DND-41 (cell line): ENCODE results near the gene UBFD1.

ENCODE experiments used
- ATAC-seq: fragments of 200-7000 bp; cut with Tn5 transposase; 3 replicates; pipeline ENCODE4 v1.9.1; 2021; ENCODE audit warnings: low read depth; ENCODE audit not compliant: insufficient read depth
- DNase-seq: peaks from one replicate; pipeline ENCODE4 v3.0.0-alpha.2; 2020
- H2AFZ ChIP-seq: 2 replicates; pipeline ENCODE4 v1.6.0; 2012; ENCODE audit warnings: low read depth, low read length
- H3K27ac ChIP-seq: 2 replicates; pipeline ENCODE4 v1.5.1; 2012; ENCODE audit warnings: low read length, inconsistent platforms
- H3K27me3 ChIP-seq: fragments of 200-600 bp; sonication (generic); 2 replicates; pipeline ENCODE4 v1.6.0; 2012; ENCODE audit warnings: low read length, mild to moderate bottlenecking, inconsistent platforms; ENCODE audit not compliant: insufficient read depth, poor library complexity
- H3K36me3 ChIP-seq: 2 replicates; pipeline ENCODE4 v1.5.1; 2012; ENCODE audit warnings: low read length, inconsistent platforms; ENCODE audit not compliant: insufficient read depth
- H3K4me1 ChIP-seq: 2 replicates; pipeline ENCODE4 v1.5.1; 2012; ENCODE audit warnings: mild to moderate bottlenecking, low read length; ENCODE audit not compliant: insufficient read depth
- H3K4me2 ChIP-seq: 2 replicates; pipeline ENCODE4 v1.6.0; 2012; ENCODE audit warnings: mild to moderate bottlenecking, moderate library complexity, low read length, inconsistent platforms; ENCODE audit not compliant: insufficient read depth
- H3K4me3 ChIP-seq, 2 experiments: fragments of 200-600 bp in 1 of 2; shearing (Covaris generic) in 1 of 2; 2 replicates each; pipeline ENCODE4 v1.5.1; 2012 to 2016; ENCODE audit warnings: inconsistent platforms in 2 of 2, low read length in 2 of 2, mild to moderate bottlenecking in 2 of 2, low read depth in 1 of 2, moderate library complexity in 1 of 2
- H3K79me2 ChIP-seq: 2 replicates; pipeline ENCODE4 v1.6.0; 2012; ENCODE audit warnings: low read length, inconsistent platforms; ENCODE audit not compliant: insufficient read depth
- H3K9ac ChIP-seq: 2 replicates; pipeline ENCODE4 v1.6.0; 2012; ENCODE audit warnings: low read depth, mild to moderate bottlenecking, inconsistent platforms, low read length, moderate library complexity
- H3K9me3 ChIP-seq: 2 replicates; pipeline ENCODE4 v1.5.1; 2012; ENCODE audit warnings: low read length, moderate library complexity, mild to moderate bottlenecking, inconsistent platforms; ENCODE audit not compliant: insufficient read depth, severe bottlenecking
- H4K20me1 ChIP-seq: 2 replicates; pipeline ENCODE4 v1.6.0; 2012; ENCODE audit warnings: low read length; ENCODE audit not compliant: insufficient read depth
- EZH2 ChIP-seq: IDR thresholded peaks from 3 replicates; pipeline ENCODE4 v1.6.1; 2012; ENCODE audit warnings: borderline replicate concordance, low read depth, mild to moderate bottlenecking, moderate library complexity, low read length, inconsistent platforms; ENCODE audit not compliant: severe bottlenecking
- TF ChIP-seq, protein P1 (sequence below): IDR thresholded peaks from 2 replicates; pipeline ENCODE4 v1.5.1; 2012; ENCODE audit warnings: borderline replicate concordance, low read length, moderate library complexity, mild to moderate bottlenecking; ENCODE audit not compliant: poor library complexity, severe bottlenecking; ENCODE audit errors: extremely low read depth

UBFD1 gene

GRCh38 chr16:23534868-23535860 lies 22.4 kb upstream of the UBFD1 start:
- no peak for DNase-seq
- no peak for ATAC-seq
- Histone ChIP-seq H3K9ac (no peak overlapping the region), H4K20me1 (no peaks in the 10 kb centered on the region), H3K36me3 (peaks cover 64% of the 10 kb centered on the region), H3K4me2 (no peak overlapping the region), H3K9me3 (no peaks in the 10 kb centered on the region), H3K27me3 (no peaks in the 10 kb centered on the region), H2AFZ (no peak overlapping the region), H3K4me3 (no peak overlapping the region), H3K4me1 (no peaks in the 10 kb centered on the region), H3K79me2 (no peaks in the 10 kb centered on the region), H3K27ac (no peak overlapping the region)
- no peak for TF ChIP-seq EZH2
- TF ChIP-seq, protein P1, sequence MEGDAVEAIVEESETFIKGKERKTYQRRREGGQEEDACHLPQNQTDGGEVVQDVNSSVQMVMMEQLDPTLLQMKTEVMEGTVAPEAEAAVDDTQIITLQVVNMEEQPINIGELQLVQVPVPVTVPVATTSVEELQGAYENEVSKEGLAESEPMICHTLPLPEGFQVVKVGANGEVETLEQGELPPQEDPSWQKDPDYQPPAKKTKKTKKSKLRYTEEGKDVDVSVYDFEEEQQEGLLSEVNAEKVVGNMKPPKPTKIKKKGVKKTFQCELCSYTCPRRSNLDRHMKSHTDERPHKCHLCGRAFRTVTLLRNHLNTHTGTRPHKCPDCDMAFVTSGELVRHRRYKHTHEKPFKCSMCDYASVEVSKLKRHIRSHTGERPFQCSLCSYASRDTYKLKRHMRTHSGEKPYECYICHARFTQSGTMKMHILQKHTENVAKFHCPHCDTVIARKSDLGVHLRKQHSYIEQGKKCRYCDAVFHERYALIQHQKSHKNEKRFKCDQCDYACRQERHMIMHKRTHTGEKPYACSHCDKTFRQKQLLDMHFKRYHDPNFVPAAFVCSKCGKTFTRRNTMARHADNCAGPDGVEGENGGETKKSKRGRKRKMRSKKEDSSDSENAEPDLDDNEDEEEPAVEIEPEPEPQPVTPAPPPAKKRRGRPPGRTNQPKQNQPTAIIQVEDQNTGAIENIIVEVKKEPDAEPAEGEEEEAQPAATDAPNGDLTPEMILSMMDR = no peak

DNA sequence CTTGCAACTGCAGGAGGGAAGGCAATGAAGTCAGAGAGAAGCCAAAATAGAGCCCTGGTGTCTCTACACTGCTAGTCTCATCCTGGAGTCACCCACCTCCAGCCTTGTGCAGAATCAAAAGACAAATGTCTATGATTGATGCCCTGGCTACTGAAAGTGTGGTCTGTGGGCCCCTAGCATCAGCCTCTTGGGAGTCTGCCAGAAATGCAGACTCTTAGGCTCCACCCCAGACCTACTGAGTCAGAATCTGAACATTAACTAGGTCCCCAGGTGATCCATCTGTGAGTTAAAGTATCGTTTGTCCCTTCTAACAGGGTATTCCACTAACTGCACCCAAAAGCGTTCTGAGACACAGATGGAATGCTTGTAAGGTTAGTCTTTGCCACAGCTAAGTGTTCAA lies 21.6 kb upstream of the UBFD1 start:
- no peak overlapping the region for H2AFZ ChIP-seq
- H3K79me2 ChIP-seq = no peaks in the 10 kb centered on the region
- H3K9me3 ChIP-seq = no peaks in the 10 kb centered on the region
- DNase-seq (no peak), ATAC-seq (no peak)
- TF ChIP-seq, protein P1 = no peak
- no peak for TF ChIP-seq EZH2
- no peak overlapping the region for H3K27ac ChIP-seq
- H3K4me1 ChIP-seq = no peaks in the 10 kb centered on the region
- no peak overlapping the region for H3K4me3 ChIP-seq
- H4K20me1 ChIP-seq = no peaks in the 10 kb centered on the region
- peaks cover 66% of the 10 kb centered on the region for H3K36me3 ChIP-seq
- H3K27me3 ChIP-seq = no peaks in the 10 kb centered on the region
- no peak overlapping the region for H3K4me2 ChIP-seq
- H3K9ac ChIP-seq = no peak overlapping the region

GRCh38 chr16:23537390-23537789 lies 20.1 kb upstream of the UBFD1 start:
- H3K36me3 ChIP-seq = peaks cover 64% of the 10 kb centered on the region
- H2AFZ ChIP-seq = no peak overlapping the region
- no peaks in the 10 kb centered on the region for H3K9me3 ChIP-seq
- H3K4me1 ChIP-seq = no peaks in the 10 kb centered on the region
- no peaks in the 10 kb centered on the region for H3K79me2 ChIP-seq
- H3K4me3 ChIP-seq = no peak overlapping the region
- H3K27me3 ChIP-seq = no peaks in the 10 kb centered on the region
- H4K20me1 ChIP-seq = no peaks in the 10 kb centered on the region
- no peak overlapping the region for H3K9ac ChIP-seq
- no peak for TF ChIP-seq EZH2
- TF ChIP-seq, protein P1 = no peak
- DNase-seq = no peak
- no peak for ATAC-seq
- H3K27ac ChIP-seq = no peak overlapping the region
- H3K4me2 ChIP-seq = no peak overlapping the region
